DOHH2 (cell line): ENCODE measurements around the gene PRL.
A peak's percentile ranks its signal among the peaks of the same experiment; 100 is the strongest.

Experiments used
- H3F3A ChIP-seq: fragments of 200-600 bp; sonication (generic), shearing (Covaris generic); 2 replicates; pipeline ENCODE4 v1.6.0; 2016; ENCODE audit warnings: antibody characterized with exemption, mild to moderate bottlenecking; ENCODE audit not compliant: control insufficient read depth, insufficient read depth
- H3K27ac ChIP-seq: fragments of 200-600 bp; sonication (generic); 2 replicates; pipeline ENCODE4 v1.5.1; 2014; ENCODE audit warnings: low read depth, mild to moderate bottlenecking, low read length, moderate library complexity
- H3K27me3 ChIP-seq: fragments of 200-600 bp; sonication (generic); 2 replicates; pipeline ENCODE4 v1.6.1; 2014; ENCODE audit warnings: mild to moderate bottlenecking, low read length, mixed read lengths; ENCODE audit not compliant: control insufficient read depth
- H3K36me3 ChIP-seq: fragments of 200-600 bp; sonication (generic); 2 replicates; pipeline ENCODE4 v1.6.1; 2014; ENCODE audit warnings: mild to moderate bottlenecking, low read length, moderate library complexity, mixed read lengths; ENCODE audit not compliant: control insufficient read depth
- H3K4me1 ChIP-seq: fragments of 200-600 bp; sonication (generic); 2 replicates; pipeline ENCODE4 v1.6.1; 2014; ENCODE audit warnings: mild to moderate bottlenecking, low read length, mixed read lengths; ENCODE audit not compliant: control insufficient read depth
- H3K4me2 ChIP-seq: fragments of 200-600 bp; sonication (generic); 2 replicates; pipeline ENCODE4 v1.6.0; 2014; ENCODE audit warnings: mild to moderate bottlenecking, low read length, moderate library complexity
- H3K4me3 ChIP-seq: fragments of 200-600 bp; sonication (generic); 2 replicates; pipeline ENCODE4 v1.5.1; 2014; ENCODE audit warnings: mild to moderate bottlenecking, low read length, mixed read lengths
- H3K79me2 ChIP-seq: fragments of 200-600 bp; sonication (generic); 2 replicates; pipeline ENCODE4 v1.6.1; 2014; ENCODE audit warnings: mild to moderate bottlenecking, low read length, mixed read lengths; ENCODE audit not compliant: control insufficient read depth
- H3K9me2 ChIP-seq: fragments of 200-600 bp; sonication (generic); replicated peaks from 2 replicates; pipeline ENCODE4 v1.6.1; 2014; ENCODE audit warnings: mild to moderate bottlenecking, low read length, mixed read lengths; ENCODE audit not compliant: control insufficient read depth
- H3K9me3 ChIP-seq: fragments of 200-600 bp; sonication (generic); 2 replicates; pipeline ENCODE4 v1.6.1; 2014; ENCODE audit warnings: antibody characterized with exemption, low read length, mixed read lengths; ENCODE audit not compliant: control insufficient read depth, insufficient read depth
- H4K20me1 ChIP-seq: fragments of 200-600 bp; sonication (generic); 2 replicates; pipeline ENCODE4 v1.6.0; 2014; ENCODE audit warnings: low read depth, mild to moderate bottlenecking, antibody characterized with exemption, low read length, moderate library complexity; ENCODE audit not compliant: control insufficient read depth, insufficient read depth
- CTCF ChIP-seq: fragments of 200-600 bp; sonication (generic); IDR thresholded peaks from one replicate; pipeline ENCODE4 v1.5.1; 2014; ENCODE audit warnings: antibody characterized with exemption, mild to moderate bottlenecking, low read depth, low read length; ENCODE audit not compliant: poor library complexity, severe bottlenecking
- EZH2phosphoT487 ChIP-seq: fragments of 200-600 bp; sonication (generic); IDR thresholded peaks from 2 replicates; pipeline ENCODE4 v1.6.1; 2017; ENCODE audit warnings: borderline replicate concordance, mild to moderate bottlenecking, antibody characterized with exemption, low read length, moderate library complexity, mixed read lengths

PRL gene

DNA sequence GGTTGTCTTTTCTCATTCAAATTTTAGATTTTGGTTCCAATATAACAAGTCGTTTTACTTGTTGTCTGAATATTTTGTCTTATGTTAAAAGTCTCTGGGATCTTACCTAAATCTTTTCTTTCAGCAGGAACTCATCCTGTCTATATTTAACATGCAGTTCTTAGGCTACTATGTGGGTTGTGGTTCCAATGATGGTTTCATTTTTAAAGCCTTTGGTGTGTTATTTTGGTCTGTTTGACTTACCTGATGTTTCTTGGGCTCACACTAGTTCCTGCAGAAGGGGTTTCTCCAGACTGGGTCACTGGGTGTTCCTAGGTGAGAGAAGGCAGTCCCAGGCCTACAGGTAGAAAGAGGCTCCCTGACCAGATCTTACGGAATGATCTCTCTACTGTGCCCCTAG is 17.4 kb downstream of the PRL start:
- no peaks in the 10 kb centered on the region; the same call in 1 of the 2 replicates for H3K9me3 ChIP-seq
- H4K20me1 ChIP-seq, result no peaks in the 10 kb centered on the region
- H3K27me3 ChIP-seq, result no peaks in the 10 kb centered on the region
- peaks cover 5% of the 10 kb centered on the region; the same call in 1 of the 2 replicates for H3K4me1 ChIP-seq
- H3K4me3 ChIP-seq, result no peak overlapping the region
- H3K9me2 ChIP-seq, result no peaks in the 10 kb centered on the region
- H3K27ac ChIP-seq, result no peak overlapping the region
- no peaks in the 10 kb centered on the region for H3F3A ChIP-seq
- H3K4me2 ChIP-seq, result no peak overlapping the region
- H3K36me3 ChIP-seq, result no peaks in the 10 kb centered on the region
- TF ChIP-seq CTCF (no peak), EZH2phosphoT487 (no peak)
- H3K79me2 ChIP-seq, result no peaks in the 10 kb centered on the region

- Histone ChIP-seq H3K4me1 (peaks cover 32% of the 10 kb centered on the region), H3K36me3 (no peaks in the 10 kb centered on the region), H3K9me3 (no peaks in the 10 kb centered on the region; the same call in 1 of the 2 replicates), H3K9me2 (no peaks in the 10 kb centered on the region), H3K4me3 (peak overlapping the region; percentile 56), H3K27me3 (no peaks in the 10 kb centered on the region), H3K27ac (peak overlapping the region; percentile 88), H3F3A (peaks cover 14% of the 10 kb centered on the region), H3K79me2 (no peaks in the 10 kb centered on the region), H4K20me1 (no peaks in the 10 kb centered on the region), H3K4me2 (peak overlapping the region; percentile 71)
- TF ChIP-seq CTCF, result no peak
- no peak for TF ChIP-seq EZH2phosphoT487
Measured at GRCh38 chr6:22271081-22271480, 25.8 kb downstream of the PRL start.

GRCh38 chr6:22263748-22264147 is 33.1 kb downstream of the PRL start:
- Histone ChIP-seq H3K27ac (peak overlapping the region; percentile 38), H4K20me1 (no peaks in the 10 kb centered on the region), H3K4me3 (peak overlapping the region; percentile 23; the same call in 1 of the 2 replicates), H3K9me2 (no peaks in the 10 kb centered on the region), H3K4me1 (peaks cover 21% of the 10 kb centered on the region), H3K79me2 (no peaks in the 10 kb centered on the region), H3K36me3 (no peaks in the 10 kb centered on the region), H3F3A (no peaks in the 10 kb centered on the region), H3K9me3 (no peaks in the 10 kb centered on the region), H3K4me2 (peak overlapping the region; percentile 40), H3K27me3 (no peaks in the 10 kb centered on the region)
- TF ChIP-seq CTCF, result no peak
- TF ChIP-seq EZH2phosphoT487, result no peak

- H3K9me3 ChIP-seq, result no peaks in the 10 kb centered on the region
- no peaks in the 10 kb centered on the region for H3K9me2 ChIP-seq
- H3K79me2 ChIP-seq, result no peaks in the 10 kb centered on the region
- TF ChIP-seq EZH2phosphoT487 (no peak), CTCF (no peak)
- no peak overlapping the region for H3K4me2 ChIP-seq
- H3K27ac ChIP-seq, result no peak overlapping the region
- H3F3A ChIP-seq, result no peaks in the 10 kb centered on the region
- H3K27me3 ChIP-seq, result no peaks in the 10 kb centered on the region
- H3K4me3 ChIP-seq, result no peak overlapping the region
- H3K4me1 ChIP-seq, result no peaks in the 10 kb centered on the region
- H3K36me3 ChIP-seq, result no peaks in the 10 kb centered on the region
- H4K20me1 ChIP-seq, result no peaks in the 10 kb centered on the region
Measured at GRCh38 chr6:22254886-22255285, 42.0 kb downstream of the PRL start.
